GM12878 (cell line): Measurements from ENCODE around the gene HTR6. TPM values are rescaled to one million over a fixed set of nuclear protein-coding genes. Genes with fewer than 3 reads are reported as not detected.

Source experiments
- ATAC-seq: fragments of 200-7000 bp; cut with Tn5 transposase; 3 replicates; pipeline ENCODE4 v1.9.1; 2020; ENCODE audit warnings: mild to moderate bottlenecking, moderate library complexity
- BruUV-seq: library from RNA; stranded (reverse); fragments of 400-500 nt; replicated peaks from 2 replicates; lab custom pipeline; 2021; lab: Mats Ljungman, UMichigan
- CTCF ChIA-PET: fragments of 300-600 bp; sonication (Branson Sonifier 250); formaldehyde crosslinking; extraction: SDS; loops from one replicate; lab custom pipeline; 2021; ENCODE audit warnings: inconsistent platforms; lab: Yijun Ruan, JAX
- POLR2A ChIA-PET: fragments of 350-600 bp; formaldehyde crosslinking; extraction: SDS; loops from one replicate; lab custom pipeline; 2021; ENCODE audit warnings: inconsistent platforms; lab: Charles Lee
- RAD21 ChIA-PET: fragments of 300-600 bp; sonication (Branson Sonifier 250); formaldehyde crosslinking; loops from one replicate; lab custom pipeline; 2023; ENCODE audit warnings: antibody characterized with exemption; ENCODE audit not compliant: unreplicated experiment; lab: Charles Lee
- SMC1A ChIA-PET: fragments of 300-600 bp; sonication (Branson Sonifier 250); formaldehyde crosslinking; loops from one replicate; lab custom pipeline; 2023; ENCODE audit not compliant: unreplicated experiment, uncharacterized antibody; lab: Charles Lee
- DNase-seq: peaks from one replicate; pipeline ENCODE4 v3.0.0-alpha.2; 2011; ENCODE audit warnings: low read depth, low spot score
- FAIRE-seq: peaks from 3 replicates; lab custom pipeline; 2011; peaks lifted over from hg19 to GRCh38; lab: Jason Lieb, UNC
- H2AFZ ChIP-seq: 2 replicates; pipeline ENCODE4 v1.6.0; 2011; ENCODE audit warnings: low read depth, low read length, control low read depth; ENCODE audit not compliant: control insufficient read depth
- H3K27ac ChIP-seq: 2 replicates; pipeline ENCODE4 v1.5.1; 2011; ENCODE audit warnings: control low read depth; ENCODE audit not compliant: control insufficient read depth, insufficient read depth
- H3K27me3 ChIP-seq, 2 experiments: replicated peaks in 1 of 2; 2 replicates each; pipeline versions ENCODE4 v1.6.0 to v1.6.1; 2011; ENCODE audit warnings: low read length in 1 of 2; ENCODE audit not compliant: control insufficient read depth in 2 of 2, insufficient read depth in 2 of 2
- H3K36me3 ChIP-seq, 2 experiments: 2 replicates each; pipeline ENCODE4 v1.5.1; 2011; ENCODE audit warnings: low read length in 1 of 2; ENCODE audit not compliant: control insufficient read depth in 2 of 2, insufficient read depth in 2 of 2
- H3K4me1 ChIP-seq: 2 replicates; pipeline ENCODE4 v1.6.1; 2011; ENCODE audit warnings: mild to moderate bottlenecking, low read length, moderate library complexity, mixed read lengths; ENCODE audit not compliant: control insufficient read depth, insufficient read depth
- H3K4me2 ChIP-seq: 2 replicates; pipeline ENCODE4 v1.6.0; 2011; ENCODE audit warnings: control low read depth; ENCODE audit not compliant: control insufficient read depth, insufficient read depth
- H3K4me3 ChIP-seq: fragments of 200-600 bp; sonication (generic); 2 replicates; pipeline ENCODE4 v1.5.1; 2016
- H3K79me2 ChIP-seq: 2 replicates; pipeline ENCODE4 v1.6.0; 2011; ENCODE audit warnings: low read length; ENCODE audit not compliant: control insufficient read depth, insufficient read depth
- H3K9ac ChIP-seq: 2 replicates; pipeline ENCODE4 v1.8.0; 2011; ENCODE audit warnings: low read length, control low read depth, mixed read lengths; ENCODE audit not compliant: control insufficient read depth, insufficient read depth
- H3K9me3 ChIP-seq: replicated peaks from 3 replicates; pipeline ENCODE4 v1.5.1; 2011; ENCODE audit warnings: mild to moderate bottlenecking, low read length; ENCODE audit not compliant: control insufficient read depth, insufficient read depth
- H4K20me1 ChIP-seq: 2 replicates; pipeline ENCODE4 v1.6.0; 2011; ENCODE audit not compliant: control insufficient read depth, insufficient read depth
- BHLHE40 ChIP-seq, 2 experiments: fragments of 450-650 bp in 1 of 2; IDR thresholded peaks; 2 replicates each; pipeline ENCODE4 v1.6.1; 2011 to 2017; ENCODE audit warnings: low read depth in 2 of 2, borderline replicate concordance in 1 of 2, improper control_type of control experiment in 1 of 2, low read length in 1 of 2, mild to moderate bottlenecking in 1 of 2
- CREB1 ChIP-seq: IDR thresholded peaks from 2 replicates; pipeline ENCODE4 v1.6.1; 2012; ENCODE audit warnings: low read depth, mild to moderate bottlenecking, inconsistent platforms
- EED ChIP-seq: sonication (generic); IDR thresholded peaks from 2 replicates; pipeline ENCODE4 v1.6.1; 2016; ENCODE audit warnings: antibody characterized with exemption, low read depth
- EZH2 ChIP-seq: IDR thresholded peaks from 2 replicates; pipeline ENCODE4 v1.6.1; 2012; ENCODE audit warnings: low read depth, mild to moderate bottlenecking, control low read depth, inconsistent platforms, low read length, borderline replicate concordance; ENCODE audit not compliant: control insufficient read depth
- FOS ChIP-seq: IDR thresholded peaks from 3 replicates; pipeline ENCODE4 v1.6.1; 2011; ENCODE audit warnings: borderline replicate concordance; ENCODE audit not compliant: insufficient read length; ENCODE audit errors: extremely low read depth
- IKZF1 ChIP-seq: fragments of 450-650 bp; conservative IDR thresholded peaks from 2 replicates; pipeline ENCODE4 v1.6.1; 2017; ENCODE audit warnings: antibody characterized with exemption, mild to moderate bottlenecking
- JUND ChIP-seq: IDR thresholded peaks from 2 replicates; pipeline ENCODE4 v1.6.1; 2012; ENCODE audit warnings: low read depth, mild to moderate bottlenecking, low read length, improper control_type of control experiment, moderate library complexity
- MXI1 ChIP-seq: fragments of 150-350 bp; IDR thresholded peaks from 2 replicates; pipeline ENCODE4 v1.6.1; 2011; ENCODE audit warnings: low read depth, mild to moderate bottlenecking, inconsistent platforms, low read length, improper control_type of control experiment
- POLR2A ChIP-seq: IDR thresholded peaks from 2 replicates; pipeline ENCODE4 v1.6.1; 2011; ENCODE audit warnings: low read depth, mild to moderate bottlenecking, low read length
- RFX5 ChIP-seq: IDR thresholded peaks from 2 replicates; pipeline ENCODE4 v1.6.1; 2011; ENCODE audit warnings: low read depth, low read length, improper control_type of control experiment
- SMAD5 ChIP-seq: IDR thresholded peaks from 2 replicates; pipeline ENCODE4 v1.6.1; 2016; ENCODE audit warnings: antibody characterized with exemption, low read depth
- SREBF1 ChIP-seq: IDR thresholded peaks from 2 replicates; pipeline ENCODE4 v1.6.1; 2012; ENCODE audit warnings: mild to moderate bottlenecking, low read length
- STAT3 ChIP-seq: IDR thresholded peaks from 2 replicates; pipeline ENCODE4 v1.6.1; 2011; ENCODE audit warnings: low read depth, low read length, improper control_type of control experiment
- TCF12 ChIP-seq: IDR thresholded peaks from 2 replicates; pipeline ENCODE4 v1.6.1; 2011; ENCODE audit warnings: low read depth, mild to moderate bottlenecking, low read length
- ZNF384 ChIP-seq: IDR thresholded peaks from 2 replicates; pipeline ENCODE4 v1.6.1; 2012; ENCODE audit warnings: low read depth, mild to moderate bottlenecking, low read length, improper control_type of control experiment, borderline replicate concordance
- ZNF622 ChIP-seq: fragments of 450-650 bp; IDR thresholded peaks from 2 replicates; pipeline ENCODE4 v1.6.1; 2017; ENCODE audit warnings: mild to moderate bottlenecking, inconsistent platforms
- ZZZ3 ChIP-seq: IDR thresholded peaks from 2 replicates; pipeline ENCODE4 v1.6.1; 2011; ENCODE audit warnings: low read depth; ENCODE audit not compliant: control insufficient read depth, insufficient read length
- WGBS: methylation state at CpG from one replicate; pipeline ENCODE4 v1.1.6; 2016; ENCODE audit warnings: low lambda C conversion rate; ENCODE audit not compliant: insufficient replicate concordance, insufficient coverage; ENCODE audit errors: missing lambda C conversion rate; 5-methylcytosine and 5-hydroxymethylcytosine counted together
- in situ Hi-C: fragments of 300-500 bp; cut with MboI; formaldehyde crosslinking; loops from 9 replicates; pipeline ENCODE4 v1.14.3; 2018; ENCODE audit warnings: mixed read lengths
- intact Hi-C: fragments of 100-400 bp; cut with micrococcal nuclease; formaldehyde crosslinking; loops from one replicate; pipeline ENCODE4 v1.14.2; 2022; ENCODE audit not compliant: unreplicated experiment
- polyA plus RNA-seq, 11 experiments: library from polyadenylated mRNA; depleted of rRNA in 4 of 11; unstranded in 6 of 11; stranded (reverse) in 5 of 11; fragments of >200 nt; fragmentation: Nextera tagmentation in 4 of 11; fragmentation: Illumina TruSeq in 1 of 11; extraction: Ambion mirVana in 4 of 11; extraction: Trizol in 1 of 11; gene quantifications; 1 replicate in 1 of 11; 2 replicates in 10 of 11; pipeline versions ENCODE4 v1.2.1 to v1.2.3, GENCODE V29; 2011 to 2016; ENCODE audit warnings: inconsistent platforms in 2 of 11, missing spikeins in 2 of 11, low read depth in 1 of 11
- total RNA-seq, 4 experiments: library from RNA; depleted of rRNA in 3 of 4; stranded (reverse); fragments of >200 nt in 3 of 4; fragmentation: Illumina TruSeq in 1 of 4; extraction: Trizol in 1 of 4; gene quantifications; 2 replicates each; pipeline versions ENCODE4 v1.2.1 to v1.2.3, GENCODE V29; 2013 to 2021
- TF ChIP-seq, protein P1 (sequence below): fragments of 450-650 bp; formaldehyde crosslinking; IDR thresholded peaks from 2 replicates; pipeline ENCODE4 v1.4.0; 2022; ENCODE audit warnings: mild to moderate bottlenecking, moderate library complexity
- TF ChIP-seq, protein P2 (sequence below): fragments of 450-650 bp; IDR thresholded peaks from 2 replicates; pipeline ENCODE4 v1.6.1; 2014; ENCODE audit warnings: mild to moderate bottlenecking

HTR6 gene
- total and polyA plus RNA-seq, 10 of the 15 experiments (the other 5 are each of a cell fraction or from before 2014, with no cell fraction given) = 0.03 to 5.3 (median 1.7) TPM; not detected in 2

DNA sequence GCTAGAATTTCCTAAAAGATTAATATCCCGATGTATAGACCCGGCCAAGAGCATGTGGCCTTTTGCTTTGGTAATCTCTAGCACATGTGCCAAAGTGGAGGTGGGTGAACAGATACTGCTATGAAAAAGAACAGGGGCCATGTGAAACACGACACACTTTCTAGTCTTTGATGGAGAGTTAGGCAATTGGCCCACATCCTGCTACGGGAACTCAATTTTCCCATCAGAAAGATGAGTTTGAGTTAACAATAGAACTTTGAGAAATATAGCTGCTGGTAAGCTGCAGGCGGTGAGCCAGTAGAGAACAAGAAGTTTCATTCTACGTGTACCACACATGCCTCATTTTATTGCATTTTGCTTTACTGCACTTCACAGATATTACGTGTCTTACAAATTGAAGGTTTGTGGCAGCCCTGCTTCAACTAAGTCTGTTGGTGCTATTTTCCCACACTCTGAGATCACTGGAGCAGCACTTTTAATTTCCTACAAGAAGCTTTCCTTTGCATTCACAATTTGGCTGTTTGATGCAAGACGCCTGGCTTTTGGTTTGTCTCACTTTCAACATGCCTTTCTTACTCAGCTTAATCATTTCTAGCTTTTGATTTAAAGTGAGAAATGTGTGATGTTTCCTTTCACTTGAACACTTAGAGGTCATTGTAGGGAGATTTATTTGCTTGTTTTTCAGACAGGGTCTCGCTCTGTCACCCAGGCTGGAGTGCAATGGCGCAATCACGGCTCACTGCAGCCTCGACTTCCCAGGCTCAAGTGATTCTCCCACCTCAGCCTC lies 46.3 kb downstream of the HTR6 start:
- POLR2A ChIA-PET = interaction anchor here (0.6 to 1.0 kb wide), 3 partner anchors 14 to 116 kb away, joined by 3 to 4 read pairs (median 4); no protein-coding TSS in a partner anchor
- in situ Hi-C loops (no loop called here), intact Hi-C loops (no loop called here)
- no peaks in the 10 kb centered on the region for H4K20me1 ChIP-seq
- no peak overlapping the region for H3K4me3 ChIP-seq
- H3K9ac ChIP-seq = peak overlapping the region; percentile 28
- no peaks in the 10 kb centered on the region for H3K27me3 ChIP-seq
- no peaks in the 10 kb centered on the region for H3K36me3 ChIP-seq
- H3K9me3 ChIP-seq = no peaks in the 10 kb centered on the region
- peak overlapping the region; percentile 3; the same call in 1 of the 2 replicates for H2AFZ ChIP-seq
- H3K79me2 ChIP-seq = no peaks in the 10 kb centered on the region
- H3K4me1 ChIP-seq = peaks cover 28% of the 10 kb centered on the region
- peak overlapping the region; percentile 64 for H3K4me2 ChIP-seq
- RAD21 ChIA-PET = interaction anchor here (1.0 to 1.3 kb wide), 4 partner anchors 13 to 98 kb away, joined by 3 to 10 read pairs (median 6); no protein-coding TSS in a partner anchor
- ATAC-seq = peak; percentile 78
- peak; percentile 93 for DNase-seq
- peak; percentile 98 for FAIRE-seq
- SMC1A ChIA-PET = interaction anchor here (0.7 to 2.4 kb wide), 2 partner anchors 50 to 187 kb away, joined by 3 to 10 read pairs; no protein-coding TSS in a partner anchor
- 1% methylated on average over 12 of the region's 12 CpGs for WGBS
- no TSS peak for BruUV-seq
- CTCF ChIA-PET = interaction anchor here (0.8 to 14.4 kb wide), 7 partner anchors 6 to 108 kb away, joined by 3 to 378 read pairs (median 3); partner anchors contain the start of gene HTR6
- H3K27ac ChIP-seq = peak overlapping the region; percentile 82
- no peak for TF ChIP-seq POLR2A
- no peak for TF ChIP-seq ZZZ3
- TF ChIP-seq SREBF1 = no peak; the same call in 1 of the 2 replicates
- TF ChIP-seq, protein P1, sequence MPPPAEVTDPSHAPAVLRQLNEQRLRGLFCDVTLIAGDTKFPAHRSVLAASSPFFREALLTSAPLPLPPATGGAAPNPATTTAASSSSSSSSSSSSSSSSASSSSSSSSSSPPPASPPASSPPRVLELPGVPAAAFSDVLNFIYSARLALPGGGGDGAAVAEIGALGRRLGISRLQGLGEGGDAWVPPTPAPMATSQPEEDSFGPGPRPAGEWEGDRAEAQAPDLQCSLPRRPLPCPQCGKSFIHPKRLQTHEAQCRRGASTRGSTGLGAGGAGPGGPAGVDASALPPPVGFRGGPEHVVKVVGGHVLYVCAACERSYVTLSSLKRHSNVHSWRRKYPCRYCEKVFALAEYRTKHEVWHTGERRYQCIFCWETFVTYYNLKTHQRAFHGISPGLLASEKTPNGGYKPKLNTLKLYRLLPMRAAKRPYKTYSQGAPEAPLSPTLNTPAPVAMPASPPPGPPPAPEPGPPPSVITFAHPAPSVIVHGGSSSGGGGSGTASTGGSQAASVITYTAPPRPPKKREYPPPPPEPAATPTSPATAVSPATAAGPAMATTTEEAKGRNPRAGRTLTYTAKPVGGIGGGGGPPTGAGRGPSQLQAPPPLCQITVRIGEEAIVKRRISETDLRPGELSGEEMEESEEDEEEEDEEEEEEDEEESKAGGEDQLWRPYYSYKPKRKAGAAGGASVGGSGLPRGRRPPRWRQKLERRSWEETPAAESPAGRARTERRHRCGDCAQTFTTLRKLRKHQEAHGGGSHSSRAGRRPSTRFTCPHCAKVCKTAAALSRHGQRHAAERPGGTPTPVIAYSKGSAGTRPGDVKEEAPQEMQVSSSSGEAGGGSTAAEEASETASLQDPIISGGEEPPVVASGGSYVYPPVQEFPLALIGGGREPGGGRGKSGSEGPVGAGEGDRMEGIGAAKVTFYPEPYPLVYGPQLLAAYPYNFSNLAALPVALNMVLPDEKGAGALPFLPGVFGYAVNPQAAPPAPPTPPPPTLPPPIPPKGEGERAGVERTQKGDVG (CRISPR knock-in tag) = no peak
- peak; percentile 46; the same call in 1 of the 2 replicates for TF ChIP-seq EED
- no peak for TF ChIP-seq FOS
- TF ChIP-seq IKZF1 = peak; percentile 66; the same call in 1 of the 2 replicates
- TF ChIP-seq JUND = no peak
- TF ChIP-seq EZH2 = no peak
- TF ChIP-seq SMAD5 = no peak
- no peak for TF ChIP-seq MXI1
- no peak; the same call in 1 of the 2 replicates for TF ChIP-seq ZNF384
- TF ChIP-seq ZNF622 = no peak
- TF ChIP-seq STAT3 = no peak
- 0 out of 2 replicates have a peak, but pooled peaks have one; percentile 14 for TF ChIP-seq TCF12
- no peak for TF ChIP-seq RFX5
- peak in 1 of 2 experiments; percentile 7; a peak in 2 of 4 replicates for TF ChIP-seq BHLHE40 (IDR thresholded peaks at IDR 0.05; ENCODE audit: borderline replicate concordance in 1 of 2, low read depth in 2 of 2, low read length in 1 of 2)
- TF ChIP-seq CREB1 = no peak
- TF ChIP-seq, protein P2, sequence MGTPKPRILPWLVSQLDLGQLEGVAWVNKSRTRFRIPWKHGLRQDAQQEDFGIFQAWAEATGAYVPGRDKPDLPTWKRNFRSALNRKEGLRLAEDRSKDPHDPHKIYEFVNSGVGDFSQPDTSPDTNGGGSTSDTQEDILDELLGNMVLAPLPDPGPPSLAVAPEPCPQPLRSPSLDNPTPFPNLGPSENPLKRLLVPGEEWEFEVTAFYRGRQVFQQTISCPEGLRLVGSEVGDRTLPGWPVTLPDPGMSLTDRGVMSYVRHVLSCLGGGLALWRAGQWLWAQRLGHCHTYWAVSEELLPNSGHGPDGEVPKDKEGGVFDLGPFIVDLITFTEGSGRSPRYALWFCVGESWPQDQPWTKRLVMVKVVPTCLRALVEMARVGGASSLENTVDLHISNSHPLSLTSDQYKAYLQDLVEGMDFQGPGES = no peak
